Activated CD8-positive, alpha-beta T cell treated with anti-CD3 and anti-CD28 coated beads for 36 hours (primary cell): ENCODE results near the gene ABCA7. TPM values are rescaled to one million over a fixed set of nuclear protein-coding genes. Genes with fewer than 3 reads are reported as not detected.

ENCODE experiments used
- ATAC-seq: fragments of 200-7000 bp; cut with Tn5 transposase; one replicate; pipeline ENCODE4 v1.10.0; 2021; ENCODE audit warnings: mild to moderate bottlenecking, moderate library complexity
- CTCF ChIA-PET: fragments of 350-600 bp; sonication (Branson Sonifier 250); formaldehyde crosslinking; loops from one replicate; lab custom pipeline; 2021; ENCODE audit warnings: antibody characterized with exemption; lab: Charles Lee
- POLR2A ChIA-PET: fragments of 350-600 bp; sonication (Branson Sonifier 250); formaldehyde crosslinking; loops from one replicate; lab custom pipeline; 2021; ENCODE audit warnings: antibody characterized with exemption; lab: Charles Lee
- DNase-seq: peaks from one replicate; pipeline ENCODE4 v3.0.0-alpha.2; 2020
- H3K27ac Mint-ChIP-seq: one replicate; pipeline ENCODE4 v1.8.0; 2021; ENCODE audit warnings: mild to moderate bottlenecking, mixed read lengths
- H3K27me3 Mint-ChIP-seq: one replicate; pipeline ENCODE4 v1.8.0; 2021; ENCODE audit warnings: mixed read lengths
- H3K36me3 Mint-ChIP-seq: one replicate; pipeline ENCODE4 v1.8.0; 2021; ENCODE audit warnings: low read depth, mixed read lengths
- H3K4me1 Mint-ChIP-seq: one replicate; pipeline ENCODE4 v1.8.0; 2021; ENCODE audit warnings: low read depth, mixed read lengths
- H3K4me3 Mint-ChIP-seq: one replicate; pipeline ENCODE4 v1.8.0; 2021; ENCODE audit warnings: mild to moderate bottlenecking, moderate library complexity, mixed read lengths
- H3K9me3 Mint-ChIP-seq: one replicate; pipeline ENCODE4 v1.8.0; 2021; ENCODE audit warnings: mixed read lengths
- CTCF ChIP-seq: fragments of 200-600 bp; IDR thresholded peaks from one replicate; pipeline ENCODE4 v1.8.0; 2022; ENCODE audit warnings: antibody characterized with exemption, mild to moderate bottlenecking
- intact Hi-C: fragments of 100-400 bp; cut with micrococcal nuclease; formaldehyde crosslinking; loops from one replicate; pipeline ENCODE4 v1.10.0; 2022
- total RNA-seq, 2 experiments: library from RNA; stranded (reverse); gene quantifications; one replicate each; pipeline ENCODE4 v1.2.3, GENCODE V29; 2021

Gene ABCA7
- total RNA-seq, 2 experiments from 2014 or later, result 14.0 to 14.6 TPM

GRCh38 chr19:1062387-1063029 is 22.6 kb downstream of the ABCA7 start:
- intact Hi-C loops, result no loop called here
- no peak for TF ChIP-seq CTCF
- Mint-ChIP-seq H3K4me3 (no peak overlapping the region), H3K27me3 (no peaks in the 10 kb centered on the region), H3K4me1 (peaks cover 33% of the 10 kb centered on the region), H3K9me3 (peaks cover 5% of the 10 kb centered on the region), H3K36me3 (peaks cover 12% of the 10 kb centered on the region), H3K27ac (no peak overlapping the region)
- ChIA-PET POLR2A (no interaction called here), CTCF (interaction anchor here (1.0 kb wide), 1 partner anchor 20 kb away, joined by 3 read pairs; no protein-coding TSS in a partner anchor)
- DNase-seq (no peak), ATAC-seq (peak; percentile 22)

GRCh38 chr19:1063030-1063908 is 23.4 kb downstream of the ABCA7 start:
- Mint-ChIP-seq H3K36me3 (peaks cover 10% of the 10 kb centered on the region), H3K4me1 (peaks cover 28% of the 10 kb centered on the region), H3K27me3 (no peaks in the 10 kb centered on the region), H3K27ac (no peak overlapping the region), H3K9me3 (peaks cover 1% of the 10 kb centered on the region), H3K4me3 (no peak overlapping the region)
- TF ChIP-seq CTCF, result no peak
- DNase-seq (peak; percentile 83), ATAC-seq (peak; percentile 25)
- POLR2A ChIA-PET, result no interaction called here
- CTCF ChIA-PET, result interaction anchor here (1.0 kb wide), 1 partner anchor 20 kb away, joined by 3 read pairs; no protein-coding TSS in a partner anchor
- intact Hi-C loops, result no loop called here

GRCh38 chr19:1063909-1064660 is 24.2 kb downstream of the ABCA7 start:
- DNase-seq, result no peak
- no peak overlapping the region for H3K27ac Mint-ChIP-seq

More at GRCh38 chr19:1063909-1064660, 24.2 kb downstream of the ABCA7 start:
- CTCF ChIA-PET, result interaction anchor here (0.7 to 4.4 kb wide), 16 partner anchors 9 to 130 kb away, joined by 3 to 22 read pairs (median 4); partner anchors contain the start of gene ABCA7
- ATAC-seq, result no peak
- no peaks in the 10 kb centered on the region for H3K27me3 Mint-ChIP-seq
- no peak for TF ChIP-seq CTCF
- POLR2A ChIA-PET, result interaction anchor here (0.6 to 4.7 kb wide), 9 partner anchors 10 to 39 kb away, joined by 3 to 26 read pairs (median 4); partner anchors contain the start of genes ABCA7 and CNN2
- intact Hi-C loops, result no loop called here
- H3K4me1 Mint-ChIP-seq, result peaks cover 29% of the 10 kb centered on the region
- peaks cover 13% of the 10 kb centered on the region for H3K36me3 Mint-ChIP-seq
- no peak overlapping the region for H3K4me3 Mint-ChIP-seq
- peaks cover 1% of the 10 kb centered on the region for H3K9me3 Mint-ChIP-seq
